K562 (cell line): ENCODE data around the gene ZSWIM3. TPM values are rescaled to one million over a fixed set of nuclear protein-coding genes. Genes with fewer than 3 reads are reported as not detected.

ENCODE experiments used
- ATAC-seq: fragments of 200-7000 bp; cut with Tn5 transposase; 3 replicates; pipeline ENCODE4 v1.9.1; 2020; ENCODE audit warnings: moderate library complexity
- BruUV-seq: library from RNA; stranded (reverse); fragments of 400-500 nt; replicated peaks from 2 replicates; lab custom pipeline; 2021; lab: Mats Ljungman, UMichigan
- CTCF ChIA-PET: fragments of 300-600 bp; formaldehyde crosslinking; extraction: SDS; loops from one replicate; lab custom pipeline; 2021; ENCODE audit warnings: low intra/inter-chr PET ratio; lab: Yijun Ruan, JAX
- POLR2A ChIA-PET: fragments of 300-600, 350-650 bp; sonication (Branson Sonifier 250); formaldehyde crosslinking; extraction: SDS; loops from one replicate; lab custom pipeline; 2021; ENCODE audit warnings: antibody characterized with exemption, inconsistent platforms; lab: Yijun Ruan, JAX
- DNase-seq, 4 experiments: peaks; one replicate each; pipeline versions ENCODE4 v3.0.0 to v3.0.0-alpha.2; 2011 to 2018; ENCODE audit warnings: low spot score in 3 of 4, mixed read lengths in 3 of 4; ENCODE audit errors: extremely low read depth in 1 of 4
- FAIRE-seq: peaks from 2 replicates; lab custom pipeline; 2011; peaks lifted over from hg19 to GRCh38; lab: Jason Lieb, UNC
- H2AFZ ChIP-seq: 2 replicates; pipeline ENCODE4 v1.6.0; 2011; ENCODE audit warnings: low read depth, low read length, control low read depth, inconsistent platforms
- H3K27ac ChIP-seq: fragments of 200-600 bp; 3 replicates; pipeline ENCODE4 v1.8.0; 2011; ENCODE audit warnings: low read depth, mild to moderate bottlenecking, control low read depth, inconsistent platforms, low read length, moderate library complexity, mixed read lengths; ENCODE audit errors: extremely low read depth
- H3K27me3 ChIP-seq, 2 experiments: fragments of 300-600 bp in 1 of 2; 2 replicates in 1 of 2; 3 replicates in 1 of 2; pipeline versions ENCODE4 v1.6.0 to v1.8.0; 2011; ENCODE audit warnings: inconsistent platforms in 2 of 2, low read length in 2 of 2, mild to moderate bottlenecking in 1 of 2, mixed read lengths in 1 of 2, moderate library complexity in 1 of 2; ENCODE audit not compliant: control insufficient read depth in 2 of 2, insufficient read depth in 2 of 2
- H3K36me3 ChIP-seq: fragments of 300-600 bp; 3 replicates; pipeline ENCODE4 v1.8.0; 2011; ENCODE audit warnings: mild to moderate bottlenecking, low read length, inconsistent platforms; ENCODE audit not compliant: control insufficient read depth, insufficient read depth
- H3K4me1 ChIP-seq, 2 experiments: fragments of 200-600 bp in 1 of 2; replicated peaks in 1 of 2; 2 replicates in 1 of 2; 3 replicates in 1 of 2; pipeline versions ENCODE4 v1.5.1 to v1.8.0; 2011; ENCODE audit warnings: inconsistent platforms in 2 of 2, low read length in 2 of 2, mild to moderate bottlenecking in 1 of 2, mixed read lengths in 1 of 2, moderate library complexity in 1 of 2; ENCODE audit not compliant: control insufficient read depth in 2 of 2, insufficient read depth in 2 of 2
- H3K4me2 ChIP-seq: 2 replicates; pipeline ENCODE4 v1.6.1; 2011; ENCODE audit warnings: low read length, control low read depth, inconsistent platforms, mixed read lengths; ENCODE audit not compliant: insufficient read depth
- H3K4me3 ChIP-seq: fragments of 200-600 bp; sonication (generic), shearing (Covaris generic); 2 replicates; pipeline ENCODE4 v1.5.1; 2016; ENCODE audit warnings: control low read depth, inconsistent platforms
- H3K79me2 ChIP-seq: fragments of 200-600 bp; 3 replicates; pipeline ENCODE4 v1.8.0; 2011; ENCODE audit warnings: low read length, inconsistent platforms; ENCODE audit not compliant: control insufficient read depth, insufficient read depth
- H3K9ac ChIP-seq, 2 experiments: 2 replicates each; pipeline versions ENCODE4 v1.6.0 to v1.6.1; 2011; ENCODE audit warnings: low read depth in 2 of 2, low read length in 2 of 2, control low read depth in 1 of 2, inconsistent platforms in 1 of 2, mild to moderate bottlenecking in 1 of 2, mixed read lengths in 1 of 2; ENCODE audit not compliant: insufficient read depth in 1 of 2
- H3K9me1 ChIP-seq: one replicate; pipeline ENCODE4 v1.6.0; 2011; ENCODE audit warnings: inconsistent platforms, mild to moderate bottlenecking, low read length, moderate library complexity; ENCODE audit not compliant: control insufficient read depth, insufficient read depth
- H3K9me3 ChIP-seq: replicated peaks from 2 replicates; pipeline ENCODE4 v1.5.1; 2011; ENCODE audit warnings: low read depth, low read length, inconsistent platforms; ENCODE audit not compliant: control insufficient read depth, insufficient read depth
- H4K20me1 ChIP-seq: replicated peaks from 2 replicates; pipeline ENCODE4 v1.6.1; 2011; ENCODE audit warnings: low read length, inconsistent platforms, mixed read lengths; ENCODE audit not compliant: control insufficient read depth, insufficient read depth
- CXXC5 ChIP-seq: fragments of 250-450 bp; sonication (Bioruptor Pico); IDR thresholded peaks from 2 replicates; pipeline ENCODE4 v1.8.0; 2022; ENCODE audit warnings: inconsistent platforms, mild to moderate bottlenecking, moderate library complexity
- E2F6 ChIP-seq, 2 experiments: IDR thresholded peaks; 2 replicates each; pipeline ENCODE4 v1.6.1; 2011; ENCODE audit warnings: borderline replicate concordance in 1 of 2, control low read depth in 1 of 2, low read depth in 1 of 2, low read length in 1 of 2, mild to moderate bottlenecking in 1 of 2, mixed read lengths in 1 of 2, moderate library complexity in 1 of 2; ENCODE audit not compliant: insufficient read depth in 1 of 2, insufficient read length in 1 of 2, poor library complexity in 1 of 2, severe bottlenecking in 1 of 2; ENCODE audit errors: extremely low read depth in 1 of 2
- KDM1A ChIP-seq, 2 experiments: fragments of 450-650 bp; IDR thresholded peaks; 2 replicates each; pipeline ENCODE4 v1.6.1; 2016; ENCODE audit warnings: mild to moderate bottlenecking in 2 of 2
- PURB ChIP-seq: sonication (generic); formaldehyde crosslinking; IDR thresholded peaks from 2 replicates; pipeline ENCODE4 v1.9.0; 2021; ENCODE audit warnings: low read depth, mild to moderate bottlenecking, missing genetic modification reagents
- RBBP5 ChIP-seq: fragments of 200-600 bp; sonication (generic); IDR thresholded peaks from 2 replicates; pipeline ENCODE4 v1.6.1; 2012; ENCODE audit warnings: borderline replicate concordance, mild to moderate bottlenecking, low read length, control low read depth, inconsistent platforms; ENCODE audit not compliant: insufficient read depth, poor library complexity, severe bottlenecking
- RBM25 ChIP-seq: fragments of 200-400 bp; formaldehyde crosslinking; IDR thresholded peaks from 2 replicates; pipeline ENCODE4 v1.6.1; 2018; ENCODE audit warnings: low read length, low read depth, moderate library complexity; ENCODE audit not compliant: severe bottlenecking
- YY1 ChIP-seq, 3 experiments: IDR thresholded peaks; 2 replicates each; pipeline ENCODE4 v1.6.1; 2011; ENCODE audit warnings: low read length in 2 of 3, mild to moderate bottlenecking in 2 of 3, moderate library complexity in 2 of 3, borderline replicate concordance in 1 of 3, control low read depth in 1 of 3, low read depth in 1 of 3; ENCODE audit not compliant: insufficient read depth in 3 of 3, insufficient replicate concordance in 2 of 3, control insufficient read depth in 1 of 3, insufficient read length in 1 of 3; ENCODE audit errors: extremely low read depth in 1 of 3
- ZFP36 ChIP-seq: fragments of 150-350 bp; IDR thresholded peaks from 2 replicates; pipeline ENCODE4 v1.6.1; 2018; ENCODE audit warnings: low read length, low read depth; ENCODE audit not compliant: partially characterized antibody
- ZFX ChIP-seq: sonication (generic); formaldehyde crosslinking; IDR thresholded peaks from 2 replicates; pipeline ENCODE4 v1.8.0; 2022; ENCODE audit warnings: mild to moderate bottlenecking, missing genetic modification reagents, moderate library complexity
- ZNF146 ChIP-seq: IDR thresholded peaks from one replicate; pipeline ENCODE4 v1.6.1; 2018; ENCODE audit warnings: missing compliant biosample characterization; ENCODE audit not compliant: unreplicated experiment
- ZNF24 ChIP-seq: fragments of 450-650 bp; IDR thresholded peaks from 2 replicates; pipeline ENCODE4 v1.6.1; 2016
- ZNF436 ChIP-seq: fragments of 250-450, 450-650 bp; sonication (Bioruptor Pico); formaldehyde crosslinking; IDR thresholded peaks from 2 replicates; pipeline ENCODE4 v1.7.0; 2020; ENCODE audit warnings: mild to moderate bottlenecking
- ZNF639 ChIP-seq, 2 experiments: fragments of 200-800 bp in 1 of 2; sonication (Bioruptor generic) in 1 of 2; sonication (generic) in 1 of 2; formaldehyde crosslinking in 1 of 2; IDR thresholded peaks in 1 of 2; conservative IDR thresholded peaks in 1 of 2; 2 replicates each; pipeline versions ENCODE4 v1.5.0 to v1.6.1; 2016 to 2020; ENCODE audit warnings: missing compliant biosample characterization in 1 of 2, missing genetic modification characterization in 1 of 2, missing genetic modification reagents in 1 of 2
- ZNF644 ChIP-seq: fragments of 200-800 bp; sonication (Bioruptor generic); IDR thresholded peaks from 2 replicates; pipeline ENCODE4 v1.6.1; 2016; ENCODE audit warnings: low read depth, missing genetic modification characterization, missing compliant biosample characterization
- ZNF740 ChIP-seq, 3 experiments: fragments of 200-800 bp in 1 of 3; sonication (Bioruptor generic) in 1 of 3; sonication (generic) in 1 of 3; formaldehyde crosslinking in 1 of 3; IDR thresholded peaks; 2 replicates each; pipeline versions ENCODE4 v1.6.1 to v1.8.0; 2016 to 2022; ENCODE audit warnings: mild to moderate bottlenecking in 2 of 3, missing compliant biosample characterization in 2 of 3, missing genetic modification characterization in 2 of 3, missing genetic modification reagents in 1 of 3
- WGBS: fragments of 100-300 bp; shearing (Covaris generic); methylation state at CpG from one replicate; pipeline ENCODE4 v1.1.6; 2016; ENCODE audit warnings: low coverage, mixed read lengths; ENCODE audit not compliant: insufficient coverage; ENCODE audit errors: missing lambda C conversion rate; 5-methylcytosine and 5-hydroxymethylcytosine counted together
- in situ Hi-C: fragments of 300-500 bp; cut with MboI; formaldehyde crosslinking; loops from 4 replicates; pipeline ENCODE4 v1.15.0; 2018; ENCODE audit warnings: inconsistent platforms, mixed read lengths
- intact Hi-C: fragments of 100-400 bp; cut with micrococcal nuclease; formaldehyde crosslinking; loops from 2 replicates; pipeline ENCODE4 v1.14.2; 2022
- polyA plus RNA-seq, 8 experiments: library from polyadenylated mRNA; depleted of rRNA in 4 of 8; stranded (reverse) in 5 of 8; unstranded in 3 of 8; fragments of >200 nt; fragmentation: Nextera tagmentation in 2 of 8; fragmentation: Illumina TruSeq in 1 of 8; extraction: Ambion mirVana in 2 of 8; extraction: Trizol in 1 of 8; gene quantifications; 2 replicates each; pipeline versions ENCODE4 v1.2.1 to v1.2.3, GENCODE V29; 2011 to 2014; ENCODE audit warnings: inconsistent platforms in 1 of 8, missing spikeins in 1 of 8
- total RNA-seq, 7 experiments: library from RNA; depleted of rRNA in 6 of 7; stranded (reverse); fragments of >200 nt in 6 of 7; fragmentation: Illumina TruSeq in 2 of 7; extraction: Trizol in 2 of 7; gene quantifications; 2 replicates each; pipeline versions ENCODE4 v1.2.1 to v1.2.3, GENCODE V29; 2011 to 2021; ENCODE audit warnings: low replicate concordance in 1 of 7

ZSWIM3 gene
- total and polyA plus RNA-seq, 9 of the 15 experiments (the other 6 are each of a cell fraction or from before 2014, with no cell fraction given), result 1.7 to 4.3 (median 2.9) TPM

- H3K27me3 ChIP-seq, result no peaks in the 10 kb centered on the region
- POLR2A ChIA-PET, result interaction anchor here (0.6 to 1.3 kb wide), 3 partner anchors 20 to 54 kb away, joined by 3 read pairs; partner anchors contain the start of gene PLTP
- intact Hi-C loops (loop anchor here (2.0 kb wide), 1 partner anchor 77 kb away; the partner anchor contains the start of gene PCIF1), in situ Hi-C loops (no loop called here)
- H3K4me2 ChIP-seq, result peak overlapping the region; percentile 94
- no peak for FAIRE-seq
- no peaks in the 10 kb centered on the region for H3K9me1 ChIP-seq
- CTCF ChIA-PET, result no interaction called here
- 3% methylated on average over 11 of the region's 13 CpGs for WGBS
- peak overlapping the region; percentile 93 for H2AFZ ChIP-seq
- H3K9ac ChIP-seq, result peak overlapping the region; percentile 57 to 78
- H3K36me3 ChIP-seq, result peaks cover 10% of the 10 kb centered on the region; the same call in 2 of the 3 replicates
- peak; percentile 70 to 82 (median 80) for DNase-seq
- H3K27ac ChIP-seq, result peak overlapping the region; percentile 88
- H3K79me2 ChIP-seq, result peaks cover 24% of the 10 kb centered on the region
- H3K9me3 ChIP-seq, result no peaks in the 10 kb centered on the region
- peak overlapping the region; percentile 72 for H3K4me3 ChIP-seq
- no peaks in the 10 kb centered on the region for H4K20me1 ChIP-seq
- BruUV-seq, result no TSS peak
- H3K4me1 ChIP-seq, result peaks cover 21 to 28% of the 10 kb centered on the region in 2 experiments
- peak; percentile 73 for ATAC-seq
- 0 out of 2 replicates have a peak, but pooled peaks have one; percentile 11 for TF ChIP-seq ZNF24
- TF ChIP-seq PURB (CRISPR knock-in tag), result no peak
- peak; percentile 3 for TF ChIP-seq RBBP5
- peak in 1 of 2 experiments; percentile 29 for TF ChIP-seq E2F6 (IDR thresholded peaks at IDR 0.05; ENCODE audit: borderline replicate concordance in 1 of 2, extremely low read depth in 1 of 2, insufficient read depth in 1 of 2, insufficient read length in 1 of 2, low read depth in 1 of 2, low read length in 1 of 2, poor library complexity in 1 of 2, severe bottlenecking in 1 of 2)
- TF ChIP-seq YY1 (IDR thresholded peaks at IDR 0.05; ENCODE audit: borderline replicate concordance in 1 of 3, control insufficient read depth in 1 of 3, extremely low read depth in 1 of 3, insufficient read depth in 3 of 3, insufficient read length in 1 of 3, insufficient replicate concordance in 2 of 3, low read depth in 1 of 3, low read length in 2 of 3), result peak in 1 of 3 experiments; percentile 4
- TF ChIP-seq ZFX (CRISPR knock-in tag), result 0 out of 2 replicates have a peak, but pooled peaks have one; percentile 5
- TF ChIP-seq ZNF436 (CRISPR knock-in tag), result peak; percentile 95
- TF ChIP-seq KDM1A (IDR thresholded peaks at IDR 0.05), result peak; percentile 17 to 65; a peak in 3 of 4 replicates
- peak; percentile 99 for TF ChIP-seq ZFP36
- peak; percentile 36 for TF ChIP-seq CXXC5 (CRISPR knock-in tag)
- no peak for TF ChIP-seq ZNF740 (CRISPR knock-in tag; IDR thresholded peaks at IDR 0.05)
- 0 out of 4 replicates have a peak, but pooled peaks of 1 of the 2 experiments have one; percentile 18 for TF ChIP-seq ZNF740 (tag; IDR thresholded peaks at IDR 0.05)
- TF ChIP-seq ZNF639 (CRISPR knock-in tag; conservative IDR thresholded peaks at IDR 0.05 in 1 of 2, IDR thresholded peaks at IDR 0.05 in 1 of 2), result 0 out of 4 replicates have a peak, but pooled peaks of 1 of the 2 experiments have one; percentile 35
- no peak for TF ChIP-seq ZNF146 (CRISPR knock-in tag)
- TF ChIP-seq RBM25, result peak; percentile 60
- TF ChIP-seq ZNF644 (tag), result 0 out of 2 replicates have a peak, but pooled peaks have one; percentile 10
These were observed 435 bp downstream of the ZSWIM3 start for GRCh38 chr20:45857882-45858216.
